ENCODE results near the gene ACTR3.

GRCh38 chr2:113966171-113966570 is 76.3 kb downstream of the ACTR3 start:
- no peak for TF ChIP-seq EP300 (IDR thresholded peaks at IDR 0.05)
- TF ChIP-seq, protein P1, sequence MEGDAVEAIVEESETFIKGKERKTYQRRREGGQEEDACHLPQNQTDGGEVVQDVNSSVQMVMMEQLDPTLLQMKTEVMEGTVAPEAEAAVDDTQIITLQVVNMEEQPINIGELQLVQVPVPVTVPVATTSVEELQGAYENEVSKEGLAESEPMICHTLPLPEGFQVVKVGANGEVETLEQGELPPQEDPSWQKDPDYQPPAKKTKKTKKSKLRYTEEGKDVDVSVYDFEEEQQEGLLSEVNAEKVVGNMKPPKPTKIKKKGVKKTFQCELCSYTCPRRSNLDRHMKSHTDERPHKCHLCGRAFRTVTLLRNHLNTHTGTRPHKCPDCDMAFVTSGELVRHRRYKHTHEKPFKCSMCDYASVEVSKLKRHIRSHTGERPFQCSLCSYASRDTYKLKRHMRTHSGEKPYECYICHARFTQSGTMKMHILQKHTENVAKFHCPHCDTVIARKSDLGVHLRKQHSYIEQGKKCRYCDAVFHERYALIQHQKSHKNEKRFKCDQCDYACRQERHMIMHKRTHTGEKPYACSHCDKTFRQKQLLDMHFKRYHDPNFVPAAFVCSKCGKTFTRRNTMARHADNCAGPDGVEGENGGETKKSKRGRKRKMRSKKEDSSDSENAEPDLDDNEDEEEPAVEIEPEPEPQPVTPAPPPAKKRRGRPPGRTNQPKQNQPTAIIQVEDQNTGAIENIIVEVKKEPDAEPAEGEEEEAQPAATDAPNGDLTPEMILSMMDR (IDR thresholded peaks at IDR 0.05) = no peak

All from ovary (tissue), 3 donors.